ENCODE results near the gene CITED4. TPM values are rescaled to one million over a fixed set of nuclear protein-coding genes. Genes with fewer than 3 reads are reported as not detected.
A peak's percentile ranks its signal among the peaks of the same experiment; 100 is the strongest.
"Not testable (repeated sequence)": the region's sequence is repeated elsewhere in the genome, so short reads cannot be mapped to it uniquely, and the experiment has no call there.

CITED4 gene
- 29.5 and 45.3 TPM in 2 replicates for total RNA-seq (2014; rRNA removed; shearing (Covaris generic); ENCODE audit: low replicate concordance)

DNA sequence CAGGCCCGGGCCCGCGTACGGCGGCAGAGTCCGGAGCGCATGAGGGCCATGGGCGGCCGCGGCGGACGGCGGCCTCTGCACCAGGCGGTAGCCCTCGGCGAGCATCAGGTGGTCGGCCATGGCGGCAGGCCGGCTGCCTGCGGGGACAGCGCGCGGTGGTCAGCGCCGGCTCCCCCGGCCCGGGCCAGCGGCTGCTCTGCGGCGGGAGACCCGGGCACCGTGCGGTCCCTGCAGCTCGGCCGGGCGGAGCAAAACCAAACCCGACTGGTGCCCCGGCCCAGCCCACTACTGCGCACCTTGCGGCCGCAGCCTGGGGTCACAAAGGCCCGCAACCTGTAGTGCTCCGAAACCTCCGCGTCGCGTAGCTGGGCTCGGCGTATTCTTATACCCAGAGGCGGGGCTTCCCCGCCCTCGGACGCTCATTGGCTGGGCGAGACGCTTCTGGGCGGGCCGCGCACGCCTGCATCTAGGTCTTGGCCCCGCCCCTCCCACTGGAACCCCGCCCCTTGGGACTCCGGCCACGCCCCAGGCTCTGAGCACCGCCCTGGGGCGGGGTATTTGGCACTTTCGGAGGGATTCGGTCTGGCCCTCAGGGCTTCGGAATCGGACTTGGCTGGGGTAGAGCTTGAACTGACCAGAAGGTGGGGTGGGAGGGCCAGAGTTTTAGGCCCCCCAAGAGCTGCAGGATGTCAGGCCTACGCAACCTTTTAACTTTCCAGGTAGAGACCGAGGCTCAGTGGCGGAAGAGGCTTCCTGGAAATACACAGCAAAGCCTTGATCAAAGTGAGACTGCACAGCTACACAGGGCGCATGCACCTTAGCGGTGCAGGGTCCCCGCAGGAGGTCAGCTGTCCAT, at the start of gene CITED4:
Gene CITED4 (minus strand): TSS at position 356 of the 856 bp plus-strand sequence. CDS start 236 bp downstream, at position 120.
- Histone ChIP-seq H3K27me3 (no peaks in the 10 kb centered on the region), H3K4me3 (peak within 1 kb of the TSS; percentile 48), H3K9me3 (no peaks in the 10 kb centered on the region), H3K36me3 (no peaks in the 10 kb centered on the region)
- DNase-seq: peak; percentile 89

- DNase-seq: no peak
- no peak overlapping the region for H3K4me3 ChIP-seq
- H3K9me3 ChIP-seq: no peaks in the 10 kb centered on the region
- H3K36me3 ChIP-seq: no peaks in the 10 kb centered on the region
- H3K27me3 ChIP-seq: no peaks in the 10 kb centered on the region
These were observed 48.9 kb upstream of the CITED4 start for GRCh38 chr1:40911105-40911504.

DNA sequence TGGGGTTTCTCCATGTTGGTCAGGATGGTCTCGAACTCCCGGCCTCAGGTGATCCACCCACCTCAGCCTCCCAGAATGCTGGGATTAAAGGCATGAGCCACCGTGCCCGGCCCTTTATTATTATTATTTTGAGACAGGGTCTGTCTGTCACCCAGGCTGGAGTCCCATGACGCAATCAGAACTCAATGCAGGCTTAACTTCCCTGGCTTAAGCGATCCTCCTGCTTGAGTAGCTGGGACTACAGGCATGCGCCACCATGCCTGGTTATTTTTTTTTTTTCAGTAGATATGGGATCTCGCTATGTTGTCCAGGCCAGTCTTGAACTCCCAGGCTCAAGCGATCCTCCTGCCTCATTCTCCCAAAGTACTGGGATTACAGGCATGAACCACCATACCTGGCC, 47.1 kb upstream of the CITED4 start:
- H3K9me3 ChIP-seq: no peaks in the 10 kb centered on the region
- no peak overlapping the region for H3K4me3 ChIP-seq
- no peaks in the 10 kb centered on the region for H3K27me3 ChIP-seq
- no peak for DNase-seq
- H3K36me3 ChIP-seq: no peaks in the 10 kb centered on the region

GRCh38 chr1:40908350-40908749, 46.2 kb upstream of the CITED4 start:
- no peak for DNase-seq
- Histone ChIP-seq H3K9me3 (no peaks in the 10 kb centered on the region), H3K4me3 (no peak overlapping the region), H3K36me3 (no peaks in the 10 kb centered on the region), H3K27me3 (no peaks in the 10 kb centered on the region)

- Histone ChIP-seq H3K4me3 (no peak overlapping the region), H3K9me3 (no peaks in the 10 kb centered on the region), H3K27me3 (no peaks in the 10 kb centered on the region), H3K36me3 (no peaks in the 10 kb centered on the region)
- no peak for DNase-seq
These were observed 45.7 kb upstream of the CITED4 start for GRCh38 chr1:40907899-40908298.

DNA sequence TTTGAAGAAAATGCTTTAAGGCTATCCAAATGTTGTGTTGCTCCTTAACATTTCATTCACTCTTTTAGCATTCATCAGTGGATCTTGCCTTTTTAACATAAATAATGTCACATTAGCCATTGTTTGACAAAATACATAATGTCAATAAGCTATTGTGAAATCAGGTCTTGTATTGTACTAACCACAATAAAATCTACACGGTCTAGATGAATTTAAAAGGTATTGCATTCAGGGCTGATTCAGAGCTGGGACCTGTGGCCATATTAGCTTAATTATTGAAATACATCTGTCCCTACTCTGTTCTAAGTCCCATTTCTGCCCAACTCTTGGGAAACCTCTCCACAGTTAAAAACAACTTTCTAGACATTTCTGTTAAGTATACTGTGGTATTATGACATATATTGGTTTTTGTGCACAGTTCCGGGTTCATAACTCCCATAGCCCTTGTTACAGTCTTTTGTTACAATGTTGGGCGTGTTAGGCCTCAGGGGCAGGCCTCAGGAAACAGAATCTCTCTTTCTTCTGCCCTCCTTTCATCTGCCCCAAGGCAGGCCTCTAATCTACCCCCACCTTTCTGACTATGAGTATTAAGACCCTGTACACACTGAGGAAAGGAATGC, 44.7 kb upstream of the CITED4 start:
- H3K27me3 ChIP-seq: no peaks in the 10 kb centered on the region
- DNase-seq: no peak
- H3K4me3 ChIP-seq: no peak overlapping the region
- no peaks in the 10 kb centered on the region for H3K9me3 ChIP-seq
- no peaks in the 10 kb centered on the region for H3K36me3 ChIP-seq

DNA sequence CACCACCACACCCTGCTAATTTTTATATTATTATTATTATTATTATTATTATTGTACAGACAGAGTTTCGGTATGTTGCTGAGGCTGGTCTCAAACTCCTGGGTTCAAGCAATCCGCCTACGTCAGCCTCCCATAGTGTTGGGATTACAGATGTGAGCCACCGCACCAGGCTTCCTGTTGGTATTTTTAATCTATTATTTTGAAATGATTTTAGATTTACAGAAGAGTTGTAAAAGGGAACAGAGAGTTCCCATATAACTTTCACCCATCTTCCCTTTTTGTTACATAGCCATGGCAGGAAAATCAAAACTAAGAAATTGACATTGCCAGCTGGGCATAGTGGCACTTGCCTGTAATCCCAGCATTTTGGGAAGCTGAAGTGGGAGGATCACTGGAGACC, 42.9 kb upstream of the CITED4 start:
- Histone ChIP-seq H3K36me3 (no peaks in the 10 kb centered on the region), H3K4me3 (no peak overlapping the region), H3K9me3 (no peaks in the 10 kb centered on the region), H3K27me3 (no peaks in the 10 kb centered on the region)
- DNase-seq: no peak

DNA sequence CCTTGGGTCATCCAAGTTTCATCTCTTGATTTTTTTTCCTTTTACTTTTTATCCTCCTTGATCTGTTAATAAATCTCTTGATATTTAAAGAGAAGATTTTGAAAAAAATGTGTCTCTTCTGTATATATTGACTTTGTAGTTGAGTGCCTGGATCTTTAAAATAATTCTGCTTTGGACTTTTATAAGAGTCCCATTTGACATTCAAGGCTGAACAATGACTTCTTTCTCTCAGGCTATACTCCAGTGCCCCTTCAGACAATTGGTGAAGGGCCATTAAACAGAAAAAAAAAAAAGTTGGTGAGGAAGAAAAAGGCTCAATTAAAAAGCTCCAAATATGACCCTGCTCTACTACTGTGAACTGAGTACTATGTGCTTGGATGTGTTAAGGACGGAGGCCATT, 40.9 kb upstream of the CITED4 start:
- H3K27me3 ChIP-seq: no peaks in the 10 kb centered on the region
- no peaks in the 10 kb centered on the region for H3K9me3 ChIP-seq
- no peak for DNase-seq
- H3K4me3 ChIP-seq: no peak overlapping the region
- no peaks in the 10 kb centered on the region for H3K36me3 ChIP-seq

- H3K4me3 ChIP-seq: no peak overlapping the region
- peak; percentile 68 for DNase-seq
- H3K9me3 ChIP-seq: no peaks in the 10 kb centered on the region
- H3K27me3 ChIP-seq: no peaks in the 10 kb centered on the region
- H3K36me3 ChIP-seq: no peaks in the 10 kb centered on the region
These were observed 40.0 kb upstream of the CITED4 start for GRCh38 chr1:40901886-40902852.

DNA sequence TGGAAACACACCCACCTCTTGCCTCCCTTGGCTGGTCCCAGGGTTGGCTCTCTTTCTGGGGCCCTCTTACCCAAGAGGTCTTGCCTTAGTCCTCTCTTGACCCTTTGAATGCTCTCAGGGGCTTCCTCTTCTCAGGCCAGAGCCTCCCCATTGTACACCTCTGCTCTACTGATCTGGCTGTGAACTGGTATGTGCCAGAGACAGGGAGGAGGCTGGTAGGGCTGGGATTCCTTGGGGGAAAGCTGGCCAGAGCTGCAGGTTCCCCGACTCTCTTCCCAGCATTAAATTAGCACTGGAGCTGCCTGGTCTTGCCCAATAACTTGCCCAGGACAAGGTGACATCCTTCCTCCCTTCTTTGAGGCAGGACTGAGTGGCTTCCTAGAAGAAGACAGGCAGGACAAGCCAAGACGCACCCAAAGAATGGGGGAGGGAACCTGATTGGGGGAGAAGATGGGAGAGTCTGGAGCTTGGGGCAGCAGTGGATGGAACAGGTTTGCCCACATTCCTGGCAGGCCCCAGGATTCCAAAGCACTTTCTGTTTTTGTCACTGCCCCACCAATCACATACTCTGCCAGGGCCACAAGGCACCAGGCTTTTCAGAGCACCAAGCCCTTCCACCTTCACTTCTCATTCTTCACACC, 37.2 kb upstream of the CITED4 start:
- peaks cover 15% of the 10 kb centered on the region for H3K9me3 ChIP-seq
- H3K36me3 ChIP-seq: no peaks in the 10 kb centered on the region
- no peak for DNase-seq
- H3K27me3 ChIP-seq: no peaks in the 10 kb centered on the region
- H3K4me3 ChIP-seq: no peak overlapping the region

- Histone ChIP-seq H3K9me3 (peaks cover 22% of the 10 kb centered on the region), H3K36me3 (no peaks in the 10 kb centered on the region), H3K27me3 (no peaks in the 10 kb centered on the region), H3K4me3 (no peak overlapping the region)
- peak; percentile 80 for DNase-seq
These were observed 36.3 kb upstream of the CITED4 start for GRCh38 chr1:40898431-40898901.

GRCh38 chr1:40897513-40897912, 35.4 kb upstream of the CITED4 start:
- no peak for DNase-seq
- Histone ChIP-seq H3K27me3 (no peaks in the 10 kb centered on the region), H3K36me3 (no peaks in the 10 kb centered on the region), H3K9me3 (peaks cover 23% of the 10 kb centered on the region), H3K4me3 (no peak overlapping the region)

DNA sequence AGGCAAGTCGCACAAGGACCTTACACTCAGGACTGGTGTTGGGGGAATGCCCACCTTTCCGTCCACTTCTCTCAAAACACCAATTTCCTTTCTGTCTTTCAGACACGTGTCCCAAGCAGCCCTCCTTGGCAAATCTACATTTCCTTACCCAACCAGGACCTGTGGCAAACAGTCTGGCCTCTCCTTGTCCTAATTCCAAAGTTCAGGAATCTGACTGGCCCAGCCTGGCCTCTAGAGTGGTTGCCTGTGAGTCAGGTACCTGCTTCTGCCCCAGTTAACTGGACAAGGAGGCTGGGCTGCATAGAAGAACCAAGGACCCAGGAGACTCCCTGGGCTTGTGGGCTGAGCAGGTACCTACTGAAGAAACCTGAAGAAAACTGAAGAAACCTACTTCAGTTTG, 34.3 kb upstream of the CITED4 start:
- Histone ChIP-seq H3K4me3 (no peak overlapping the region), H3K36me3 (no peaks in the 10 kb centered on the region), H3K27me3 (no peaks in the 10 kb centered on the region), H3K9me3 (peaks cover 23% of the 10 kb centered on the region)
- DNase-seq: no peak

DNA sequence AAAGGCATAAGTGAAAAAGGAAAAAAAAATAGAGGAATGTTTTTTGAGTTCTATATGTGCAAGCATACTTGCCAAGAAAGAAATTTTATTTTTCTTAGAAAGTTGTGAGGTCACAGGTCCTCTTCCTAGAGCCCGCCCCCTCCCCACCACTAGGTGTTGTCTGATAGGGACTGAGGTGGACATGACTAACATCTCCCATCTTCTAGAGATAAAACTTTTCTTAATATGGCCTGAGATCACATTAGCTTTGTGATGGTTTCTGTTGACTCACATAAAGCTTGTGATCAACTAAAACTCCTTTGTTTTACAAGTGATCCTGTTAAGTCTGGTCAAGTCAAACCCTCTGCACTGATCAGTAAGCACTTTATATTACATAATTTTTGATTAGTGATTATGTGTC, 33.4 kb upstream of the CITED4 start:
- DNase-seq: no peak

GRCh38 chr1:40894858-40895257, 32.7 kb upstream of the CITED4 start:
- not testable (repeated sequence) for DNase-seq, H3K36me3 ChIP-seq, H3K27me3 ChIP-seq, H3K4me3 ChIP-seq
- H3K9me3 ChIP-seq: peaks cover 23% of the 10 kb centered on the region

More for the DNA sequence above, 33.4 kb upstream of the CITED4 start:
- H3K9me3 ChIP-seq: peaks cover 23% of the 10 kb centered on the region
- no peak overlapping the region for H3K4me3 ChIP-seq
- H3K27me3 ChIP-seq: no peaks in the 10 kb centered on the region
- H3K36me3 ChIP-seq: no peaks in the 10 kb centered on the region

- no peak overlapping the region for H3K4me3 ChIP-seq
- no peaks in the 10 kb centered on the region for H3K36me3 ChIP-seq
- no peak for DNase-seq
- peaks cover 23% of the 10 kb centered on the region for H3K9me3 ChIP-seq
- H3K27me3 ChIP-seq: no peaks in the 10 kb centered on the region
These were observed 32.3 kb upstream of the CITED4 start for GRCh38 chr1:40894455-40894854.
